HG03066 (cell line): ENCODE results near the gene C19orf47.

Experiments used
- ATAC-seq: cut with Tn5 transposase; IDR thresholded peaks from one replicate; pipeline ENCODE4 v1.9.1; 2021; ENCODE audit warnings: low read depth; ENCODE audit not compliant: unreplicated experiment

The C19orf47 gene

DNA sequence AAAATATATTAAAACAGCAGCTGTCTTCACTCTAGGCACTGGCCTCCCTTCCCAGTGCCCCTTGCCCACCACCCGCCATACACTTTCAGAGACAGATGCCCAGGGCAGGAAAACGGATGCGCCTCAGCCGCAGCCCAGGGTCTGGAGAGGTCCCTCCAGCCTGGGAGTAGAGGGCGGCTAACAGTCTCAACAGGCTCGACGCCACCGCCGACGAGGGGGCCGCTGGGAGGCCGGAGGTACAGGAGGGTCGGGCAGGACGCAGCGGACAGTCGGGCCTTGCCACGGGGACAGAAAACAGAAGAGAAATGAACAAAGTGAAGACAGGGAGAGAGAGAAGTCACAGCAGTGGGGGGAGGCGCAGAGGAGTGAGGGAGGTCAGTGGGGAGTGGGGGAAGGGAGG is 27.1 kb downstream of the C19orf47 start:
- no peak for ATAC-seq

DNA sequence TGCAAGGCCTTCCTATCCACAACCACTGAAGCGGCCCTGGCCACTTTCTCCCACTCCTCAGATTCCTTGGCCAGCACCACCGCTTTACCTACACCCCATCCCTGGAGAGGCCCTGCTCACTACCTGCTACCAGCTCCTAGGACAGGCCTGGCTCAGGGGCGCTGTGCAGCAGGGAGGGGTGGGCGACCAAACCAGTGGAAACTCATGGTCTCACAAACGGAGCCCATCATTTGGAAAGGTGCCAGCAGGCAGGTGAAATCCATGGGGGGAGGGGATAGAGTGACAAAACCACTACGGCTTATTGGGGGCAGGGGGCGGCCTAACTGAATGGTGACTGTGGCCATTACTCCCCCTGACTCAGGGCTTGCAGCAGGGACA is 27.6 kb downstream of the C19orf47 start:
- no peak for ATAC-seq

DNA sequence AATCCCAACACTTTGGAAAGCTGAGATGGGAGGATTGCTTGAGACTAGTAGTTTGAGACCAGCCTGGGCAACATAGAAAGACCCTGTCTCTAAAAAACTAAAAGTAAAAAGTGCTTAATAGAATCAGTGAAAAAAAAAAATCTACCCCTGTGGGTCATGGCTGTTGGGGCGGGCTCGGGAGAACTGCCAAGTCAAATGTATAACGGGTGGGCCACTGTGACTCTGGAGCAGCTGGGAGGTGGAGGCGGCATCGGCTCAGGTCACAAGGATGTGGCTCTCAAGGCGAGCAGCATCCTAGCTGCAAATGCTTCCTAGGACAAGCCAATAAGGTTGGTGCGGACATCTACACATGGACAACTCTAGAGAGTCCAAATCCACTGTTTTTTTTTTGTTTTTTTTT is 30.9 kb downstream of the C19orf47 start:
- no peak for ATAC-seq

DNA sequence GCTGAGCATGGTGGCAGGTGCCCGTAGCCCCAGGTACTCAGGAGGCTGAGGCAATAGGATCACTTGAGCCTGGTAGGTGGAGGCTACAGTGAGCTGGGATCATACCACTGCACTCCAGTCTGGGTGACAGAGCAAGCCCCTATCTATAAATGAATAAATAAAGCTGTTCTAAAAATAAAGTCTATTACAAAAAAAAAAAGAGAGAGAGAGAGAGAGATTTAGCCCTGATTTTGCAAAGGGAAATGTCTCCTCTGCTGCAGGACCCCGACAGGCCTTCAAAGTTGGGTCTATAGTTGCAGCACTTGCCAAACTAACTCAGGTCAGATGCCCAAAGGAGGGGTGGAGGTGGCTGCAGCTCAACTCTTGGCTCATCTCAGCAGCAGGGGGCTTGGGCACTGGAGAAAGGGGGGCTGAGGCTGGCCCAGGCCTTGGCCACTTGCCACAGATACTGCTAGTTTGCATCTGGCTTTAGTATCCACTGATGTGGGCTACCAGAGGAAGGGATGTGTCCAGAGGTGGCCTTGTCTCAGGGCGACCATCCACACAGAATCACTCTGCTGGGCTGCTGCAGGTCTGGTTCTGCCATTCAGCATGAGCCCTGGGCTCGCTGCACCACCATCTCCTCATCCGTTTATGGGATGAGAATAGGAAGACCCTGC is 32.3 kb downstream of the C19orf47 start:
- ATAC-seq = no peak

DNA sequence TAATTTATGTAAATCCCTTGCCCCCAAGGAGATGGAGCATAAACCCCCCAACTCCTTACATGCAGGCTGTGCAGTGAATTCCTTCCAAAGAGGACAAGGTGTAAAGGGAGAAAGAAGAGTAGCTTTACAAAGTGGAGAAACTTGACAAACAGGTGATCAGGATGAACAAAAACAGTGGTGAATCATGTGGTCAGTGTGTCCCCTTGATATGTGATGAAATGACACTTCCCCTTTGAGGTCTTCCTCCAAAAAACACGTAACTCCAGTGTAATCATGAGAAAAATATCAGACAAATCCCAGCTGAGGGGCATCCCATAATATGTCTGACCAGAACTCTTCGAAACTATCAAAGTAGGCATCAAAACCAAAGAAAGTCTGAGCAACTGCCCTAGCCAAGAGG is 33.5 kb downstream of the C19orf47 start:
- no peak for ATAC-seq

DNA sequence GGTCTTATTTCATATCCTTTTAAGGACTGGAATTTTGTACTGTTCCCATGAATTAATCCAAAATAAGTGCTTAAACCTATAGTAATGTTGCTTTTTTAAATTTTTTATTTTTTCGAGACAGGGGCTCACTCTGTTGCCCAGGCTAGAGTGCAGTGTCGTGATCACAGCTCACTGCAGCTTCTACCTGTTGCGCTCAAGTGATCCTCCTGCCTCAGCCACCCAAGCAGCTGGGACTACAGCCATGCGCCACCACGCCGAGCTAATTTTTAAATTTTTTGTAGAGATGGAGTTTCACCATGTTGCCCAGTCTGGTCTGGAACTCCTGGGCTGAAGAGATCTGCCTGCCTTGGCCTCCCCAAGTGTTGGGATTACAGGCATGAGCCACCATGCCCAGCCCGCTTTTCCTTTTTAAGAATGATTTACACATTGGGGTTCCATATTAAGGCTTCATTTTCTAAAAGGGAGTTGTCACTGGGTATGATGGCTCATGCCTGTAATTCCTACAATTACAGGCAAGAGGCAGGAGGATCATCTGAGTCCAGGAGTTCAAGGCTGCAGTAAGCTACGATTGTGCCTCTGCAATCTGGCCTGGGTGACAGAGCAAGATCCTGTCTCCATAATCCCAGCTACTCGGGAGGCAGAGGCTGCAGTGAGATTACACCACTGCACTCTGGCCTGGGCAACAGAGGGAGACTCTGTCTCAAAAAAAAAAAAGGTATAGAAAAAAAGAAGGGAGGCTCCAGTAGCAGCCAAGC is 34.8 kb downstream of the C19orf47 start:
- ATAC-seq = no peak

DNA sequence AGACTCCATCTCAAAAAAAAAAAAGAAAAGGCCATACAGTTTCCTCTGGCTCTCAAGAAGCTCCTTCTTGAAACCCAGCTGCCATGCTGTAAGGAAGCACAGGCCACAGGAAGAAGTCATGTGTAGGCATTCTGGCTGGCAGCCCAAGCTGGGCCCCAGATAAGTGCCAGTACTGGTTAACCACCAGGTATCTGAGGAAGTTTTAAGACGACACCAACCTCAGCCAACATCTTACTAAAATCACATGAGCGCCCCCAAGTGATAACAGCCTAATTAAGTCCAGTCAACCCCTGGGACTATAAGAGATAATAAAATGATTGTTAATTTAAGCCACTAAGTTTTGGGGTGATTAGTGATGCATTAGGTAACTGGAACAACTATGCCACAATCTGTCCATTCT is 35.7 kb downstream of the C19orf47 start:
- ATAC-seq = no peak

DNA sequence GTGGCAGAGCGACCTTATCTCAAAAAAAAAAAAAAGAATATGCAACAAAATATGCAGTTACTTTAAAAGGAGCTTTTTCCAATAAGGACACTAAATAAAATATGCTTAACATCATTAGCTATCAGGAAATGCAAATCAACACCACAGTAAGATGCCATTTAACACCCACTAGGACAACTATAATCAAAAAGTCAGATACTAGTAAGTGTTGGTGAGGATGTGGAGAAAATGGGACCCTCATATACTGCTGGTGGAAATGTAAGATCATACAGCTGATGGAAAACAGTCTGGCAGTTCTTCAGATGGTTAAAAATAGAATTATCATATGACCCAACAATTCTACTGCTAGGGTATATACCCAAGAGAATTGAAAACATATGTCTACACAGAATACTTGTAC is 38.5 kb downstream of the C19orf47 start:
- ATAC-seq = no peak

DNA sequence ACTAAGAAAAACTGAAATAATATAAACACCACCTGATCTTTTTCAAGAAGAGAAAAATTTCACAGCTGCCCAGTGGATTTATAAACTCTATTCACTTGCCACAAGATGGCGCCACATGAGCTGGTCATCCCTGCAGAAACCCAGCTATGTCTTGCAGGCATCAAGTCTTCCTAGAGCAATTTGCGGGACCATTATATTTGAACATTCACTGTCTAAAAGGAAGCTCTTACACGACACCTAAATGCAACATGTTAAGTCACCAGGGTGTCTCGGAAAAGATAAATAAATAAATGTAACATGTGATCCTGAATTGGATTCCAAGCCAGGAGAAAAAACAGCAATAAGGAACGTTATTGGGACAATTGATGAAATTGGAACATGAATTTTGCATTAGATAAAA is 42.8 kb downstream of the C19orf47 start:
- ATAC-seq = no peak

DNA sequence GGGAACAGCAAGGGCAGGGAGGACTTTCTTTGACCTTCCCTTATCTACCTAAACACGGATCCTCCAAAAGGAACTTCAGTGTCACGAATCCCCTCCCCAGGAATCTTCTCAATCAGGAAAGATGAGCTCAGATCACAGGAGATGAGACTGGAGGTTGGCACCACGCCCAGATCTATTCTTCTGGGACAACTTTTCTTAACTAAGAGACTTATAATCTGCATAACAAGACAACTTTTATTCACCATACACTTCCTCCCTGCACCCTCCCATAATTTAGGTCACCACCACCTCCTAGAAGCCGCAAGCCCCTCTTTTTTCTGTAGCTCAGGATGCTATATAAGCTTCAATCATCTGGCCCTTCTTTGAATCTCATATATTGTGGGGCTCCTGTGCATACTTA is 43.9 kb downstream of the C19orf47 start:
- no peak for ATAC-seq

DNA sequence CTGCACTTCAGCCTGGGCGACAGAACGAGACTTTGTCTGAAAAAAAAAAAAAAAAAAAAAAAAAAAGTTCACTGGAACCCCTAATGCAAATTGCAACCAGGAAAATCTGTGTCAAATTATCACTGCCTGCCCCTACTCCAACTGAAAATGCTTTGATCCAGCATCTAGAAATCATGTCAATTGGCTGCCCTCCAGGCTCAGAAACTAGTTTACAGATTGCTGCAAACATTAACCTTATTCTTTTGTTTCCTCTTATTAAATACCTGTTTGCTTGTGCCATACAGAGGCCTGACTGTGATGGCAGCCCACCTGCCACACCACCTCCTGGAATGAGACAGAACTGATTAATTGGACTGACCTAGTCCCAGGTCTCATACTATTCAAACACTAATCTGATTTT is 44.4 kb downstream of the C19orf47 start:
- ATAC-seq = no peak

DNA sequence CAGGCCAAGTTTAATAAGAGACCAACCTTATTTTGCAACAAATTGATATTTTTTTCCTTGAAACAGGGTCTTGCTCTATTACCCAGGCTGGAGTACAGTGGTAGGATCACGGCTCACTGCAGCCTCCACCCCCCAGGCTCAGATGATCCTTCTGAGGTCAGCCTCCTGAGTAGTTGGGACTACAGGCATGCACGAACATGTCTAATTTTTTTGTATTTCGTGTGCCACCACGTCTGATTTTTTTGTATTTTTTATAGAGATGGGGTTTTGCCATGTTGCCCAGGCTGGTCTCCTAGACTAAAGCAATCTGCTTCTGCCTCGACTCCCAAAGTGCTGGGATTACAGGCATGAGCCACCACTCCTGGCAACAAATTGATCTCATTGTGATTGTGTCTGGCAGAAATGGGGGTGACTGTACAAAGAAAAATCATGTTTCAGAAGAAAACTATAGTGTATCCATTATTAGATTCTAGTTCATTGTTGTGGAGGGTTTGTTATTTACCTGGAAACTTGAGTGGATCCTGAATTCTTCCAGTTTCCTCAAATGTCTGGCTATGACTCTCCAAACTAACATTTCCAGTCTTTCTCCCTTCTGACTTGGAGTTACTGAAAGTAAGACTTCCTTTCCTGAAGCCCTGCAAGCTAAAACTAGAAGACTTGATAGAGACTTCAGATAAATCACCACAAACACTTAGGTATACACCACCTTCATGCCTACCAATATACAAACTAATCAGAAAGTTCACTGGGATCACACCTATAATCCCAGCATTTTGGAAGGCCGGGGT is 45.8 kb downstream of the C19orf47 start:
- no peak for ATAC-seq

DNA sequence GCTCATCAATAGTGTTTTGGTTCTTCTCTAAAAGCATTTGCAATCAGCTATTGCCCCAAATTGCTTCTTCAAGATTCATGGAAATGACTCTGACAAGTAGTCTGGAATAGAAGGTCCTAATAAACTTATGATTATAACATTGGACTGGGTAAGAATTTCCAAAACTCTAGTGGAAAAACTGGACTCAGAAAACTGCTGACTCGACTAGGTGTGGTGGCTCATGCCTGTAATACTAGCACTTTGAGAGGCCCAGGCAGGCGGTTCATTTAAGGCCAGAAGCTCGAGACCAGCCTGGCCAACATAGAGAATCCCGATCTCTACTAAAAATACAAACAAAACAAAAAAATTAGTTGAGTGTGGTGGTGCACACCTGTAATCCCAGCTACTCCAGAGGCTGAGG is 47.5 kb downstream of the C19orf47 start:
- no peak for ATAC-seq

DNA sequence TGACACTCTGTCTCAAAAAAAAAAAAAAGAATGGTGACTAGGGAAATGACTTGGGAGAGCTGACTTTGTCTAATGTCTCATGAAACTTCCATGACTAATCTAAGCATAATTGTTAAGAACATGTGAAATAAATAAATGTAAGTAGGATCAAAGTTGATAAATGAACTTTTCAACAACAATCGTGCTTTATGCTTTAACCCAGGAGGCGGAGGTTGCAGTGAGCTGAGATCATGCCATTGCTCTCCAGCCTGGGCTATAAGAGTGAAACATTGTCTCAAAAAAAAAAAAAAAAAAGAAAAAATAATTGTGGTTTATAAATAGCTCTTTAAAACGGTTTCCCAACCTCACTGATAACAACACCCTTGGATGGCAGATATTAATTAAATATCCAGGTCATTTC is 50.2 kb downstream of the C19orf47 start:
- no peak for ATAC-seq

DNA sequence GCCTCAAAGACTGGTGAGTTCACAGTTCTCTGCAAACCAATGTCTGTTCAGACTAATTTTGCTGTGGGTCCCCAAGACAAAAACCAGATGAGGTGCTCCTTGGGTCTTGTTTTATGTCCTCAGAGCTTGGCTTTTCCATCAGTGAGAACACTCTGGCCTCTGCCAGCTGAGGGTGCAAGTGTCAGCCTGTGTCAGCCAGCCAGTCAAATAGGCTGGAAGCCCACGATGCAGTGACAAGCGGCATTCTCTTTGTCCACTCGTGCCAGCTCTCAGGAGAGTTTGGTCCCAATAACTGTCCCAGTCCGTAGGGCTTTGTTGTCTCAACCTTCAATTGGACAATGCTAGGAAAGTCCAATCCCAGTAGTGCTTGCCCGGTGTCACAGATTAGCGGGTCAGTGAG is 53.6 kb downstream of the C19orf47 start:
- no peak for ATAC-seq

DNA sequence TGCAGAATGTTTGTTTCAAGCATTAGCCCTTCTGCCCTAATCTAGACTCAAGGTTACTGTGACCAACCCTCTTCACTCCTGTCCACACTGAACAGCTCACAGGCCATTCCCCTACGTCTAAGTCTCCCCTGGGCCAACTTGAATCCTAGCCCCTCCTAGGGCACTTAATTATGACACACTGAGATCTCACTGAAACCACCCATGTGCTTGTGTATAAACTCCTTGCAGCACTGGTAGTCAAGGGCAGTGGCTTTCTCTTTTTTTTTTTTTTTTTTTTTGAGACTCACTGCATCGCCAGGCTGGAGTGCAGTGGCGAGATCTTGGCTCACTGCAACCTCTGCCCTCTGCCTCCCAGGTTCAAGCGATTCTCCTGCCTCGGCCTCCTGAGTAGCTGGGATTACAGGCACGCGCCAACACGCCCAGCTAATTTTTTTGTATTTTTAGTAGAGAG is 61.2 kb downstream of the C19orf47 start:
- no peak for ATAC-seq

DNA sequence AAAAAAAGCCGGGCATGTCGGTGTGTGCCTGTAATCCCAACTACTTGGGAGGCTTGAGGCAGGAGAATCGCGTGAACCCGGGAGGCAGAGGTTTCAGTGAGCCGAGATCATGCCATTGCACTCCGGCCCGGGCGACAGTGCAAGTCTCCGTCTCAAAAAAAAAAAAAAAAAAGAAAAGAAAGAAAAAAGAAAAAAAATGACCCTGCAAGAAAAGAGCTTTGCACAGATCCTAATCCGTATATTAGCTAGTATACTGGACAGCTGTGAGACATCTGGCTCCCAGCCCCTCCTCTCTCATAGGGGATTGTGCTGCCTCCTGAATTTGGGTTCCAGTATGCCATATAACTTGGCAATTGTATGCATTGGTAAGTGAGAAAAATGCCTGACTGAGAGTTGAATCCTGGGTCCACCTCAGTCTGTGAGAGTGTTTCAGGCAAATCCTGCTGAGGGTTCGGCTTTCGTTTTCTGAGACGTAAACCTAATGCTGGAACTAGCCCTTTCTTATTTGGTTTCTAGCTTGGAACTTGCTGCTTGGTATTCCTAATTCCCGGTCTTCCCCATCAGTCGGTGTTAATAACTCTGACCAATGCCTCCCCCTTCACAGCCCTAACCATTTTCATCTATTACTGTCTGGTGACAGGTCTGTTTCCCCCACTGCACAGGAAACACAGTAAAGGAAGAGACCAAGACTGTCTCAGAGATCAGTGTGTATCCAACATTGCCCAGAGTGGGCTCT is 61.8 kb downstream of the C19orf47 start:
- ATAC-seq = no peak

DNA sequence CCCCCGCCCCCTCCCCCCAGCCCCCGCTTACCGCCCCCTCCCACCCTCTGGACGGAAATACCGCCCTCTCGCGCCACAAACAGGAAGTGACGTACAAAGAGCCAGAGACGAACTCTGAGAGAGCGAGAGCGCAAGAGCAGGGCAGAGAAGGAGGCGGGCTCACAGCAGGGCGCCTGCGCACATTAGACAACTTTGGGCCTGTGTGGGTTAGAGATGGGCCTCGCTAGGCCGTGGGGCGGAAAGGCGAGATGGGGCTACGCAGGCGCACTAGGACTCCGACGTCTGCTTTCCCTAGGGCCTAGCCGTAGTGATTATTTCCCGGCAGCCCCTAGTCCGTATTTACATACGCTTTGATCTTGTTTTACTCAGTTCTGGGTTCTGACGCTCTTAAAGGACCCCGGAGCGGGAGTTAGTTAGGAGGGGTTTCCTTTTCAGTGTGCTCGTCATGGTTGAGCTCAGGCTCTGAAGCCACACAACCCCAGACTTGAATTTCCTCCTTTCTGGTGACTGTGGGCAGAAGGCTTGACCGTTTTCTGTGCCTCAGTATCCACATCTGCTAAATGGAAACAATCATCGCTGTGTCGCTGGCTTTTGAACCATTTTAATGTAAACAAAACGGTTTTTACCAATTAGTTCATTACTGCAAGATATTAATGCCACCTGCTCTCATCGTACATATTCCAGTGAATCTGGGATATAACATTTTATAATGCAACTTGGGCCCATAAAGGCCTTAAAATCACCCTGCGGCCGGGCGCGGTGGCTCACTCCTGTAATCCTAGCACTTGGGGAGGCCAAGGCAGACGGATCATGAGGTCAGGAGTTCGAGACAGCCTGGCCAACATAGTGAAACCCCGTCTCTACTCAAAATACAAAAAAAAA is 62.6 kb downstream of the C19orf47 start:
- ATAC-seq = peak; percentile 78

DNA sequence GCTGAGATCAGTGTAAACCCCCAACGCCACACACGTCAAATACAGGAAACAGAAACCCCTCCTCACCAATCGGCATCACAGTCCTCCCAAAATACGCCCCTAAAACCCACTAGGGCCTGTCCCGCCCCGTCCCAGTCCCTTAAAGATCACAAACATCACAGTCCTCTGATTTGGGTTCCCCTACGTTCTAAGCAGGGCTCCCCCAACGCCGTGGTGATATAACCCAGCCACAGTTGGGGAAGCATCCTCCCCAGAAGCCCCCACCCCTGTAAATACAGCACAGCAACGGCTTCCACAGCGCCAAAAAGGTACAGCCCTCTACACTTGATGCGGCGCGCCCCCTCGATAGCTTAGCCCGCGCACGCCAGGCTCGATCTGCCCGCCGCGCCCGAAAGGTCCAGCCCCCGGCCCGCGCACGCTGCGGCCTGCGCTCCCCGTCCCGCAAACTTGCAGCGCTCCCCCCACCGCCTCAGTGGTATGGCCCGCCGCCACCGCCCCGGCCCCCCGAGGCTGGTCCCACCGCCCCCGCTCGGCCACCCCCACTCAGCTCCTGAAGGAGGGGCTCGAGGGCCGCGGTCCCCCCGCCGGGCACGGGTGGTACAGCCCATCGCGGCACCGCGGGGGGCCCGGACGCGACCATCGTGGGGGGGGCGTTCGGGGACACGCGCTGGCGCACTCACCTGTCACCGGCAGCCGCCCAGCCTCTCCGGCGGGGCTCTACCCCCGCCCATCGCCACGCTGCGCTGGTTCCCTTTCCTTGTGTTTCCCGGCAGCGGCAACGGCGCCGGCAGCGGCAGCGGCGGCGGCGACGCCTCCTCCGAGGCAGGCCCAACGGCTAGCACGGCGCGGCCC is 63.5 kb downstream of the C19orf47 start, which contains the start of gene AKT2:
TSS of gene AKT2 (minus strand) at position 845 of the 852 bp plus-strand sequence. CDS start 20,078 bp downstream, outside the sequence.
- peak; percentile 11 for ATAC-seq
